NK-92 (cell line): ENCODE data around the gene STRN3.
"Not testable (repeated sequence)": the region's sequence is repeated elsewhere in the genome, so short reads cannot be mapped to it uniquely, and the experiment has no call there.

Source experiments
- DNase-seq: peaks from one replicate; lab custom pipeline; 2025; ENCODE audit not compliant: unreplicated experiment; lab: John Stamatoyannopoulos, UW

Gene STRN3

DNA sequence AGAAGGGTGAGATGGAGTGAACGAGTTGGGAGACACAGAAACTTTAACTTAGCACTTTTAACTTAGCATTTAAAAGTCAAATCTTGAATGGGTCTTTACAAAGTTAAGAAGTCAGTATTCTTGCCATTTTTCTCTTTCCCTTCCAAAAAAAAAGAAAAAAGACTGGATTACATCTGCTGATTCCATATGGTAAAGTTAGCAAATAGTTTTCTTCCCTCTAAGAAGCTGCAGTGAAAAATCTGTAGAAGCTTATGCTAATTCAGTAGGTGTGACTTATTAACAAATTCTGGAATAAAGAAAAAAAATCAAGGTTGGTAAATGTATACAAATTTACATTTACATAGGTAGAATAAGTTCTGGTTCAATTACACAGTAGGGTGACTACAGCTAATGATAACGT, 100.9 kb downstream of the STRN3 start:
- no peak for DNase-seq

DNA sequence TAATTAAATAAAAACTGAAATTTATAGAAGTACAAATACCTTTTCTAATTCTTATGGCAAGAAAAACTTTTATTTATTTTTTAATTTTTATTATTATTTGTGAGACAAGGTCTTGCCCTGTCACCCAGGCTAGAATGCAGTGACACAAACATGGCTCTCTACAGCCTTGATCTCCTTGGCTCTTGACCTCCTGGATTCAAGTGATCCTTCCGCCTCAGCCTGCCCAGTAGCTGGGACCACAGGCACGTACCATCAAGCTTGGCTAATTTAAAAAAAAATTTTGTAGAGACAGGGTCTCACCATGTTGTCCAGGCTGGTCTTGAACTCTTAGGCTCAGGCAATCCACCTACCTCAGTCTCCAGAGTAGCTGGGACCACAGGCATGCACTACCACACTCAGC, 104.4 kb downstream of the STRN3 start:
- no peak for DNase-seq

DNA sequence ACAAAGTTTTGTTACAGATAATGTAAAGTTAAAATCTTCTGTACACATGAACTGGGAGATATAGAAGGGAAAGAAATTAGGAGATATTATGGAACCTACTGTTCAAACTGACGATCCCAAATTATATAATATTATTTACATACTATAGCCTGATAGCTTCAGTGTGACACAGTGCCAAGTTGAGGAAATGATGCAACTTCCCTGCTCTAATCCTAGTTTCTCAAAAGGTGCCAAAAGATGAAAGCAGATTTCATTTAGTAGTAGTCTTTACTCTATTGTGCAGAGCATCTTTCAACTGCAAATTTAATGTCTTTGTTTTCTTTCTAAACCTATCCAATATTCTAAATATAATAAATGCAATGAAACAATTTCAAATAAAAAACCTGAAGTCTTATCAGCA, 104.9 kb downstream of the STRN3 start:
- no peak for DNase-seq

DNA sequence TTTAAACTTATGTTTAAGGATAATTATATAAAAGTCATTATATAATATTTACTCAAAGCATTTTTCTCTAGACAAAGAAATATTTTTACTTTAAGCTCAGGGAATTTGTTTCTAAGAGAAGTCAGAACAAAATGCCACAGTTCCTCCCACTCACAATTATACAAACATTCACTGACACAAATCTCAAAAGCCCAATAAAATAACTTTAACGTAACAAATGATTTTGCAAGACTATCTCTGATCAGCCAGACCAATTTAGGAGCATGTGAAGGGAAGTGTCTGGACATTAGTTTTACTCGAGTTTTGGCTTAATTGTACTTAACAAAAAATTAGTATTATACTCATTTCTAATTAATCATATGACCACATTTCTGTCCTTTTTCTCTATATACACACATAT, 110.6 kb downstream of the STRN3 start:
- no peak for DNase-seq

DNA sequence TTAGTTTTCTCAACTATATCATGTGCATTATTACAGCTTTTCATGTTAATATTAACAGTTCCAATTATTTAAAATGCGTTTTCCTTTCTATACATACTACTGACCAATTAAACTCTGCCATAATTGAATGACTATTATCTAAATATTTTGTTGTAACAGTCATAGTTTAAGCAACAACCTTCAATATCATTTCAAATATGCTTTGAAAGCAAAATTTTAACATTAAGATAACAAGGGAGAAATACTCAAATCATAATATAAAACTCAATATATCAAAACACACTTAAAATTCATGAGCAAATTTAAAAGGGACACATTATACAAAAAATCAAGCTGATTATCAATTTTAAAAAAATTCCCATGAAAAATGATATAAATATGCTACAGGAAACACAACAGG, 111.4 kb downstream of the STRN3 start:
- no peak for DNase-seq

DNA sequence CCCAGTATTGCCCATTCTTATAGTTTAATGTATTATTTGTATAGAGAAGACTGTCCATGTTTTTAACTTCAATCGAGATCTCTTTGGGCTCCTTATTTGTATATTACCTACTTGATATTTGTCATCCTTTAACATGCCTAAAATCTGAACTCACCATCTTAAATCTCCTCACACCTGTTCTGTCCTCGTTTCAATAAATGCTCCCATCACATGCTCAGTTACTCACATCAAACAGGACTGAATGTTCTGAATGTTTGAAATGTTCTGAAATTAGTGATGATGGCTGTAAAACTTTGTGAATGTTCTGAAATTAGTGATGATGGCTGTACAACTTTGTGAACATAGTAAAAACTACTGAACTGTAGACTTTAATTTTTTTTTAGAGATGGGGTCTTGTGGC, 117.4 kb downstream of the STRN3 start:
- no peak for DNase-seq

DNA sequence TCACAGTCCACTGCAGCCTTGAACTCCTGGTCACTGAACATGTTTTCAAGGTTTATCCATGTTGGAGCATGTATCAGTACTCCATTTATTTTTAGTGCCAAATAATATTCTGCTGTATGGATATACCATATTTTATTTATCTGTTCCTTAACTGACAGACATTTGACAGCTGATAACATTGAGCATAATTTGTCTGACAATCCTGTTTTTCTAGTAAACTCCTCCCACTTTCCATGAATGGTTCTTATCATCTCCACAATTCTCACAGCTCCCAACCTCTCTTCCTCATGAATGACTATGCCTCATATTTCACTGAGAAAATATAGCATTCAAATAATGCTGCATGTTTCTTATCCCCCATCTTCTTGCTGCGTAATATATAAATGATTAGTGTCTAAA, 118.5 kb downstream of the STRN3 start:
- DNase-seq = no peak

DNA sequence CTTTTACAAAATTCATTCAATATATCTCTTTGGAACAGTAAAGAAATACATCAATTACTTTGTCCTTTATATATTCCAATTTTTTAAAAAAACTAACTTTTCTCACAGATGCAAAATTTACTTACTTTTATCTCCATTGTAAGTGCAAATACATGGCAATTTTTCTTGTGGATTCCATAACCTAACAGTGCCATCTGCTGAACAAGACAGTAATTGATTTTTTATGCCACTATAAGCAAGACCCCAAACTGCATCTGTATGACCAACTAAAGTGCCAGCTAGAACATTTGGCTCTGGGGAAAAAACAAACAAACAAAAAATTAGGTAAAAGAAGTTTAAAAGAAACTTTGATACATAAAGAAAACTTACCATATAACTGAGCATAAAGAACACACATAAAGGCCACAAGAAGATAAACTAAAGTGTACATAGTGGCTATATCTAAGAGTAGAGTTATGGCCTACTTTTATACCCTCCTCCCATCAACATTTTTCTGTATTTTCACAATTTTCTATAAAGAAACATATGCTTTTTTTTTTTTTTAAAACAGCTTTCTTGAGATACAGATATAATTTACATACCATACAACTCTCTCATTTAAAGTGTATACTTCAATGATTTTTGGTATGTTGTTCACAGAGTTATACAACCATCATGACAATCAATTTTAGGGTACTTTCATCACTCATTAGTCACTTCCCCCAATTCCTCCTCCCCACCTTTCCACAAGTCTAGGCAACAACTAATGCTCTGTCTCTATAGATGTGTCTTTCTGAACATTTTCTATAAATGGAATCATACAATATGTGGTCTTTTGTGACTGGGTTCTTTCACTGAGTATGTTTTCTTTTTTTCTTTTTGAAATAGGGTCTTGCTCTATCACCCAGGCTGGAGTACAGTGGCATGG, 119.2 kb downstream of the STRN3 start:
- DNase-seq = no peak

DNA sequence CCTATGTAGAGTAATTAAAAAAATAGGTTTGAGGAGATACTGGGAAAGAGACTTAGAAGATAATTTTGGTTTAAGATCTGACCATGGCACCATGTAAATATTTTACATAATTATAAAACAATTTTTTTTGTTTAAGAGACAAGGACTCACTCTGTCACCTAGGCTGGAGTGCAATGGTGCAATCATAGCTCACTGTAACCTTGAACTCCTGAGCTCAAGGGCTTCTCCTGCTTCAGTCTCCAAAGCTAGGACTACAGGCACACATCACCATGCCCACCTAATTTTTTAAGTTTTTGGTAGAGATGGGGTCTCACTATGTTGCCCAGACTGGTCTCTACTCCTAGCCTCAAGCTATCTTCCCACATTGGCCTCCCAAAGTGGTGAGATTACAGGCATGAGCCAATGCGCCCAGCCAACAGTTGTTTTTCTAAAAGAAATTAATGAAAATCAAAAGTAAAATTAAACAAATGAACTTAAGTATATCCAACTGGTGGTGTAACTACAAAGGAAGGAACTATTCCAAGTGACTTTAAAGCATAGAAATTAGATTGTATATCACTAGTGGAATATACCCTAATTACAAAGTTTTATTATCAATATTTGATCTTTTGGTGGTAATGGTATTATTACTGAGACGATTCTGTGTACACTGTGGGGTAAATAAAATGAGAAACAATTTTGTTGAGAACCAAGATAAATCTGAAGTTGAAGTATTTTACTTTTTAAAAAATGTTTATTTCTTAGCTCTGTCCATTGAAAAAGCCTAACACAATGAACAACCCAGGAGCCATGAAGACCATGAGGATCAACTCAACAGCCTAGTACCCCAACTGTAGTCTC, 122.7 kb downstream of the STRN3 start:
- no peak for DNase-seq

DNA sequence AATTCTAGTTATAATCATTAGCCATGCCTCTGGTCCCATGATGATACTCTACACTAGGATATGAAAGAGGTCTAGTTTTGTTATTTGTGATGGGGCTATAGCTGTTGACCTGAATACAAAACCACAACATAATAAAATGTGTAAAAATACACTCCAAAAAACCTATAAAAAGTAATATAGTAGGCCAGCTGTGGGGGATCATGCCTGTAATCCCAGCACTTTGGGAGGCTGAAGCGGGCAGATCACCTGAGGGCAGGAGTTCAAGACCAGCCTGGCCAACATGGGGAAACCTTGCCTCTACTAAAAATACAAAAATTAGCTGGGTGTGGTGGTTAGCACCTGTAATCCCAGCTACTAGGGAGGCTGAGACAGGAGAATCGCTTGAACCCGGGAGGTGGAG, 129.1 kb downstream of the STRN3 start:
- not testable (repeated sequence) for DNase-seq

DNA sequence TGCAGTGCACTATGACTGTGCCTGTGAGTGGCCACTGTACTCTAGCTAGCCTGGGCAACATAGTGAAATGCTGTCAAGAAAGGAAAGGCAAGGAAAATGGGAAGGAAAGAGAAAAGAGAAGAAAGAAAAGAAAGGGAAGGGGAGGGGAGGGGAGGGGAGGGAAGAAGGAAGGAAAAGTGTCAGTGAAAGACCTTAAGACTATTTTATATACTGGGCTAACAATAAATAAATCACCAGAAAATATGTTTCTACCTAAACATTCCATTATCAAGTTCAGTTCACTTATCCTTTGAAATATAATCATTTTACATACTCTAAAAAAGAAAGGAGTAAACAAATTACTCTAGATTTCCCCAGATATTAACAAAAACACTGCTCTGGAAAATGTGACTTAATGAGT, 129.7 kb downstream of the STRN3 start:
- DNase-seq = no peak

DNA sequence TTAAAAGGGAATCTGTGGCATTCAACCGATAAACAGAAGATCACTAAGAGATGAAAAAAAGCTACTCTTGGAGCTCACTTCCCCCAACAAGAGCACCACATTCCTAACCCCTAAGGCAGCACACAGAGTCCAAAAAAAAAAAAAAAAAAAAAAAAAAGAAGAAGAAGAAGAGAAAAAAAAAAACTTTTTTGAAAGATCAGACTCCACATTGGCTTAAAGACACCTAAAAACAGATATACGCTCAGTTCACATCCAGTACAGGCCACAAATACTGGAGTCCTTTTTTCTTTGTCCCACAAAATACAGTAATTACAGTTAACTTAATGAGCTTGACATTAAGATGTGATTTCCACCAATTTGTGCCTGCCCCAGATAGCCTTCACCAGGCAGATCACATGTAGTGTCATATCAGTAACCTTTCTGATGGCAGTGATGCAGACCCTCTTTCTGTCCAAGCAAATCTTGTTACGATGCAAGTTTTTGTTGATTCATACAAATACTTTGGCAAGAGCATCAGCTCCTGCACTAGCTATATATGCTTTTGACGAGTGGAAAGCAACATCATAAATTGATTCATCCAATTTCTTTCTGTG, 131.2 kb downstream of the STRN3 start:
- no peak for DNase-seq

DNA sequence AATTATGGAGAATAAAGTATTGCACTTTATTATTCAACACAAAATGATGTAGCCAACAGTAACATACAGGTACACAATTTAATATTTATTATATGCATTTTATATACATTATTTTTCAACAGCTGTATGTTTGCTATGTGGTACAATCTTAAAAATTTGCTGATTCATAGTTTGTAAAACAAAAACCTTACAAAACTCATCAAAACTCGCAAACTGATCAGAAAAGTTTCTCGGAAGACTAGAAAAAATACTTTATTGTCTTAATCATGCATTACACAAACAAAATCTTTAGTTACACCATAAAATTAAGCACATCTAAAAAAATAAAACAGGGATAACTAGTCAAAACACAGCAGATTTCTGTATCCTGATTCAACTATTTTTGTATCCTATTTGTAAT, 132.4 kb downstream of the STRN3 start:
- no peak for DNase-seq

DNA sequence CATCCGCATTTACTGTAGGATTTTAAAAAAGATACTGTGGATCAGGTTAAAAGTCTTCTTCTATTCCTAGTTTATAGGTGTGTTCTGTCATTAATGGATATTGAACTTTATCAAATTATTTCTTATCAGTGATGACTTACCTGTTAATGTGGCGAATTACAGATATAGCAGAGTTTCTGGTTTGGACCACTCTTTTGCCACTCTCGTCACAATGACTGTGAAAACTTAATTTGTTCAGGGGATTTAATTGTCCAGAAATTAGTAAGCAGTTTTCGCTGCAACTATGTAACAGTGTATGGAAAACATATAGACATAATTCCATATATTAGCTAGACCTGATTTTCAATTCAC, 137.0 kb downstream of the STRN3 start:
- no peak for DNase-seq

DNA sequence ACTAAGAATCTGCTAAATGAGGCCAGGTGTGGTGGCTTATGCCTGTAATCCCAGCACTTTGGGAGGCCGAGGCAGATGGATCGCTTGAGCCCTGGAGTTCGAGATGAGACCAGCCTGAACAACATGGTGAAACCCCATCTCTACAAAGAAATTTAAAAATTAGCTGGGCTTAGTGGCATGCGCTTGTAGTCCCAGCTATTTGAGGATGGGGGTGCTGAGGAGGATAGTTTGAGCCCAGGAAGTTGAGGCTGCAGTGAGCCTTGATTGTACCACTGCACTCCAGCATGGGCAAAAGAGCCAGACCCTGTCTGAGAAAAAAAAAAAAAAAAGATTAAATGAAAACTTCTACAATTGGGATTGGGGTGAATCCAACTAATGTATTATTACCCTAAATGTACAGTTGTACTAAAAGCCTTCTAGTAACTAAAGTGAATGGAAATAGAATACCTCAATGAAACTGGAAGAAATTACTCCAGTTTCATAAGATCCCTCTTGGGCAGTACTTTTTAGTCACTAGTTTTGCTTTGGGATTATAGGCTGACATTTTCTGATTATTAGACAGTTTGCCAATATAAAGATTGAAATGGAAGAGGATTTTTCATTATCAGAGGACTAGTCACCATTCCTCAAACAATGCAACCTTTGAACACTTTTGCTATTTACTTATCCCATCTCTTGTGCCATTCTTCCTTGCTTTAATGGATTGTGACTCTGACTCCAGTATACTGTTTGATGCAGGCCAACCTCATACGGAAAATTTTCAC, 137.5 kb downstream of the STRN3 start:
- no peak for DNase-seq

DNA sequence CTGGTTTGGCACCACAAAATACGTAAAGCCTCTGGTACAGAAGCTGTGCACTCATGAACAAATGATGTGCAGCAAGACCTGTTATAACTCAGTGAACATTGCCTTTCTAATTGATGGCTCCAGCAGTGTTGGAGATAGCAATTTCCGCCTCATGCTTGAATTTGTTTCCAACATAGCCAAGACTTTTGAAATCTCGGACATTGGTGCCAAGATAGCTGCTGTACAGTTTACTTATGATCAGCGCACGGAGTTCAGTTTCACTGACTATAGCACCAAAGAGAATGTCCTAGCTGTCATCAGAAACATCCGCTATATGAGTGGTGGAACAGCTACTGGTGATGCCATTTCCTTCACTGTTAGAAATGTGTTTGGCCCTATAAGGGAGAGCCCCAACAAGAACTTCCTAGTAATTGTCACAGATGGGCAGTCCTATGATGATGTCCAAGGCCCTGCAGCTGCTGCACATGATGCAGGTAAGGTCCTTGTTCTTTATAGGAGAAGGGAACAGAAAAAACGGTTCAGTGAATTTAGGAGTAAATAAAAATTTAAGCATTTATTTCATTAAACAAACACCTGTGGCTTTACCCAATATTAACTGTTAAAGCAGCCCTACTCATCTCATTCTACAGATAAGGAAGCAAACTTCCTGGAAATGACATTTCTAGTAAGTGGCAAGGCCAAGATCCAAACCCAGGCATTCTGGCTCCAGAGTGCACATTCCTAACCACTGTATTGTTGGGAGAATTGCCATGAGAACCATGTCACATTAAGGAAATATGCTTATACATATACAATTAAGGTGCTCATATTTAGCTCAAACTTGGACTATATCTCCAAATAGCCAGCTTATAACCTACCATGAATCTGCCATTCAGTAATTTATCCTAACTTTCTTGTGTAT, 140.1 kb downstream of the STRN3 start:
- no peak for DNase-seq

DNA sequence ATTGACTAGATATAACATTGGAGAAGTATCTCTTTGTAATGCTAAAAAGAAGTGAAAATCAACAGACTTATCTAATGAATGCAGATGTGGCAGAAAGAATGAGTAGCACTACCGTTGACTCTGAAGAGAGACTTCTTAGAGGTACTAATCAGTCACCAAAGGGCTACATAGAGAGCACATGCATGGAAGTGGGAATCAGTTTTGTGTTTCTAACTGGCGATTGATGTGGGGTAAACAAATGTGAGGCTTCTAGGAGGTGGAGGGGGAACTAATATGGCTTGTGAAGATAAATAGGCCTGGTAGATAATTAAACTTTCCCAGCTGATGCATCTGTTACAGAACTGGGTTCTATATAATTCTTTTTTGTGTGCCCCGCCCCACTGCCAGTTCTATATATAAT, 141.3 kb downstream of the STRN3 start:
- no peak for DNase-seq

DNA sequence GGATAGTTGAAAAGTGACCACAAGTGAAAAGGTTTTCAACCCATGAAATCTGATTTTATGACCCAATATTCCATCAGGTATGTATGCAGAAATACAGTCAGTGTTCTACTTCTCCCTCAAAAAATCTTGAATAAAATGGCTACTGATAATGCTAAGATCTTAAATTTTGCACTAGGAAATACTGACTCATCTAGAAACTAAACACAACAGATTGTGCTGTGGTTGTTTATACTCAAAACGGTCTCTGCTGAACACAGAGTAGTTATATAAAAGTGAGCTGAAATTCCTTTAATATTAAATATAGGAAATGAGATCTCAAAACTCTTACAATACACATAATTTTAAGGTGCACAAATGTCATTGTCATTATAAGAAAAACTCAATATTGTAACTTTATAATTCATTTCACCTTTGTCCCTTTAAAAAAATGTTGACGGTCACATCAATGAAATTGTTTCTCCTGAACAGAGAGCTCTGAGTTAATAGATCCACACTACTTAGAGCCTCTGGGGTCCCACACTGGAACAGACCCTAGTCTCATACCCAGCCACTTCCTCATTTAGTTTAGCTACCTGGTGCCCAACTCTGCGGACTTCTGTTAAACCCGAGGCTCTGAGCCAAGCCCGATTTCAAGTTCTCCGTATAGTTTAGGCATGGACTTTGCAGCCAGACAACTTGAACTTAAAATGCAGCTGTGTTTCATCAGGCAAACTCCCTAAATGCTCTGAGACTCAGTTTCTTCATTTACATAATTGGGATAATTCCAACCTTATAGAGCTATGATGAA, 142.5 kb downstream of the STRN3 start:
- no peak for DNase-seq

DNA sequence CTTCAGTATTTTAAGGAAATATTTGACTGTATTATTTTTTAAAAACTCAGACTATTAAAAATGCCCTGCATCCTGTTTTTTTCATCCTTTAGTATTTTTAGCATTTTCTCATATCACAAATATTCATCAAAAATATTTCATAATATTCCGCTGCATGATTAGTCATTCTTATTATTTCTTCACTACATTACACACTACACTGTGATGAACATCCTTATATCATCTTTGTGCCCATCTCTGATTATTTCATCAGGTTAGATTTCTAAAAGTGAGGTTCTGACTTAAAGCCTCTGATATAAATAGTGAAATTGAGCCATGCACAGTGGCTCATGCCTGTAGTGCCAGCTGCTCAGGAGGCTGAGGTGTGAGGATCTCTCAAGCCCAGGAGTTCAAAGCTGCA, 143.7 kb downstream of the STRN3 start:
- no peak for DNase-seq
